ENCODE measurements around the gene SNX20. TPM values are rescaled to one million over a fixed set of nuclear protein-coding genes. Genes with fewer than 3 reads are reported as not detected.

SNX20 gene
- total RNA-seq, 4 donors from 2014 or later = 0.81 to 2.1 (median 1.2) TPM

- no peak overlapping the region for H3K4me3 ChIP-seq
- TF ChIP-seq, protein P1, sequence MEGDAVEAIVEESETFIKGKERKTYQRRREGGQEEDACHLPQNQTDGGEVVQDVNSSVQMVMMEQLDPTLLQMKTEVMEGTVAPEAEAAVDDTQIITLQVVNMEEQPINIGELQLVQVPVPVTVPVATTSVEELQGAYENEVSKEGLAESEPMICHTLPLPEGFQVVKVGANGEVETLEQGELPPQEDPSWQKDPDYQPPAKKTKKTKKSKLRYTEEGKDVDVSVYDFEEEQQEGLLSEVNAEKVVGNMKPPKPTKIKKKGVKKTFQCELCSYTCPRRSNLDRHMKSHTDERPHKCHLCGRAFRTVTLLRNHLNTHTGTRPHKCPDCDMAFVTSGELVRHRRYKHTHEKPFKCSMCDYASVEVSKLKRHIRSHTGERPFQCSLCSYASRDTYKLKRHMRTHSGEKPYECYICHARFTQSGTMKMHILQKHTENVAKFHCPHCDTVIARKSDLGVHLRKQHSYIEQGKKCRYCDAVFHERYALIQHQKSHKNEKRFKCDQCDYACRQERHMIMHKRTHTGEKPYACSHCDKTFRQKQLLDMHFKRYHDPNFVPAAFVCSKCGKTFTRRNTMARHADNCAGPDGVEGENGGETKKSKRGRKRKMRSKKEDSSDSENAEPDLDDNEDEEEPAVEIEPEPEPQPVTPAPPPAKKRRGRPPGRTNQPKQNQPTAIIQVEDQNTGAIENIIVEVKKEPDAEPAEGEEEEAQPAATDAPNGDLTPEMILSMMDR (IDR thresholded peaks at IDR 0.05) = no peak
- TF ChIP-seq POLR2A (IDR thresholded peaks at IDR 0.05) (no peak), EP300 (IDR thresholded peaks at IDR 0.05) (no peak), POLR2AphosphoS5 (IDR thresholded peaks at IDR 0.05) (no peak)
Observed at GRCh38 chr16:50624449-50624970, 56.6 kb downstream of the SNX20 start.

GRCh38 chr16:50622643-50623369 is 58.3 kb downstream of the SNX20 start:
- 95% methylated on average over 13 of the region's 16 CpGs for whole genome bisulfite sequencing
- TF ChIP-seq EP300 (IDR thresholded peaks at IDR 0.05) = no peak
- no peak for TF ChIP-seq POLR2A (IDR thresholded peaks at IDR 0.05)
- TF ChIP-seq POLR2AphosphoS5 (IDR thresholded peaks at IDR 0.05) = no peak
- Histone ChIP-seq H3K4me3 (no peak overlapping the region), H3K27me3 (no peaks in the 10 kb centered on the region), H3K36me3 (no peaks in the 10 kb centered on the region), H3K27ac (no peak overlapping the region), H3K9me3 (no peaks in the 10 kb centered on the region), H3K4me1 (peaks cover 17% of the 10 kb centered on the region)
- no peak for DNase-seq (ENCODE audit: low spot score in 2 of 2)

More at GRCh38 chr16:50624449-50624970, 56.6 kb downstream of the SNX20 start:
- Histone ChIP-seq H3K27me3 (no peaks in the 10 kb centered on the region), H3K9me3 (no peaks in the 10 kb centered on the region), H3K36me3 (peaks cover 2% of the 10 kb centered on the region), H3K4me1 (peaks cover 17% of the 10 kb centered on the region), H3K27ac (no peak overlapping the region)
- no peak for DNase-seq (ENCODE audit: low spot score in 2 of 2)
- WGBS = 62% methylated on average over 7 of the region's 8 CpGs

- TF ChIP-seq POLR2A (IDR thresholded peaks at IDR 0.05) = no peak
- TF ChIP-seq POLR2AphosphoS5 (IDR thresholded peaks at IDR 0.05) = no peak
- TF ChIP-seq, protein P1 (IDR thresholded peaks at IDR 0.05) = no peak
- H3K4me1 ChIP-seq = peaks cover 12% of the 10 kb centered on the region
- no peak overlapping the region for H3K4me3 ChIP-seq
- no peaks in the 10 kb centered on the region for H3K36me3 ChIP-seq
- no peaks in the 10 kb centered on the region for H3K9me3 ChIP-seq
- H3K27ac ChIP-seq = no peak overlapping the region
- DNase-seq (ENCODE audit: low spot score in 2 of 2) = no peak
- no peaks in the 10 kb centered on the region for H3K27me3 ChIP-seq
- 92% methylated on average over 7 of the region's 7 CpGs for WGBS
Observed at GRCh38 chr16:50622029-50622428, 59.1 kb downstream of the SNX20 start.

Other genes with a start within 250 kb of the SNX20 start
- gene NKD1, start 132.9 kb downstream of the SNX20 start, total RNA-seq = 1 to 10 TPM; 1.8 to 9.1 (median 2.6) TPM
- 10 to 100 TPM; 33.8 to 66.2 (median 48.6) TPM for gene NOD2, start 12.3 kb upstream of the SNX20 start, total RNA-seq
- 10 to 100 TPM; 31.1 to 77.6 (median 50.2) TPM for gene CYLD, start 60.8 kb upstream of the SNX20 start, total RNA-seq

Measured in suprapubic skin (tissue), 4 donors.